HepG2 (cell line): ENCODE data around the gene MACROD2.
A peak's percentile ranks its signal among the peaks of the same experiment; 100 is the strongest.

Experiments used
- BRCA1 ChIP-seq: sonication (generic); formaldehyde crosslinking; IDR thresholded peaks from 2 replicates; pipeline ENCODE4 v1.4.0; 2020; ENCODE audit warnings: missing genetic modification reagents
- CTCF ChIP-seq: sonication (generic); formaldehyde crosslinking; IDR thresholded peaks from 2 replicates; pipeline ENCODE4 v1.5.0; 2020; ENCODE audit warnings: mild to moderate bottlenecking, missing genetic modification reagents, moderate library complexity
- FOXJ3 ChIP-seq: sonication (generic); formaldehyde crosslinking; IDR thresholded peaks from 2 replicates; pipeline ENCODE4 v1.4.0; 2020; ENCODE audit warnings: missing genetic modification reagents, mild to moderate bottlenecking, borderline replicate concordance
- HMGXB4 ChIP-seq, 2 experiments: sonication (generic) in 1 of 2; formaldehyde crosslinking in 1 of 2; IDR thresholded peaks; 2 replicates each; pipeline versions ENCODE4 v1.4.0 to v1.6.1; 2018 to 2020; ENCODE audit warnings: missing genetic modification reagents in 2 of 2, borderline replicate concordance in 1 of 2, low read depth in 1 of 2, mild to moderate bottlenecking in 1 of 2, missing biosample characterization in 1 of 2
- SIN3A ChIP-seq: IDR thresholded peaks from 2 replicates; pipeline ENCODE4 v1.6.1; 2011; ENCODE audit warnings: low read depth, mild to moderate bottlenecking, control low read depth, low read length, borderline replicate concordance
- STAT5B ChIP-seq: sonication (generic); formaldehyde crosslinking; IDR thresholded peaks from 2 replicates; pipeline ENCODE4 v1.4.0; 2020; ENCODE audit warnings: missing genetic modification reagents
- TCF7L2 ChIP-seq: IDR thresholded peaks from 2 replicates; pipeline ENCODE4 v1.6.1; 2011; ENCODE audit warnings: mild to moderate bottlenecking, low read depth, low read length, moderate library complexity
- ZNF552 ChIP-seq: sonication (generic); formaldehyde crosslinking; IDR thresholded peaks from 2 replicates; pipeline ENCODE4 v1.9.0; 2022; ENCODE audit warnings: missing genetic modification reagents, mild to moderate bottlenecking, borderline replicate concordance
- ZNF558 ChIP-seq: sonication (generic); formaldehyde crosslinking; IDR thresholded peaks from 2 replicates; pipeline ENCODE4 v1.9.0; 2022; ENCODE audit warnings: mild to moderate bottlenecking, missing genetic modification reagents, borderline replicate concordance
- ZSCAN30 ChIP-seq: sonication (generic); formaldehyde crosslinking; IDR thresholded peaks from 2 replicates; pipeline ENCODE4 v1.5.0; 2020; ENCODE audit warnings: mild to moderate bottlenecking, missing genetic modification reagents

- TF ChIP-seq ZNF558 (CRISPR knock-in tag) (no peak), CTCF (CRISPR knock-in tag) (peak; percentile 42; the same call in 1 of the 2 replicates), ZNF552 (CRISPR knock-in tag) (no peak), FOXJ3 (CRISPR knock-in tag) (peak; percentile 88; the same call in 1 of the 2 replicates), TCF7L2 (no peak), BRCA1 (CRISPR knock-in tag) (no peak), HMGXB4 (CRISPR knock-in tag; IDR thresholded peaks at IDR 0.05; ENCODE audit: borderline replicate concordance in 1 of 2, low read depth in 1 of 2) (peak in 1 of 2 experiments; percentile 56; a peak in 1 of 4 replicates), SIN3A (no peak), STAT5B (CRISPR knock-in tag) (no peak), ZSCAN30 (CRISPR knock-in tag) (no peak)
These were observed 1066.6 kb downstream of the MACROD2 start for GRCh38 chr20:15061955-15062354.
